SIG-M5 treated with dmso at 0.1 percent for 504 hours (cell line): ENCODE data around the gene DNAJB13.

Experiments
- DNase-seq: peaks from one replicate; lab custom pipeline; 2025; ENCODE audit not compliant: unreplicated experiment; lab: John Stamatoyannopoulos, UW

DNAJB13 gene

DNA sequence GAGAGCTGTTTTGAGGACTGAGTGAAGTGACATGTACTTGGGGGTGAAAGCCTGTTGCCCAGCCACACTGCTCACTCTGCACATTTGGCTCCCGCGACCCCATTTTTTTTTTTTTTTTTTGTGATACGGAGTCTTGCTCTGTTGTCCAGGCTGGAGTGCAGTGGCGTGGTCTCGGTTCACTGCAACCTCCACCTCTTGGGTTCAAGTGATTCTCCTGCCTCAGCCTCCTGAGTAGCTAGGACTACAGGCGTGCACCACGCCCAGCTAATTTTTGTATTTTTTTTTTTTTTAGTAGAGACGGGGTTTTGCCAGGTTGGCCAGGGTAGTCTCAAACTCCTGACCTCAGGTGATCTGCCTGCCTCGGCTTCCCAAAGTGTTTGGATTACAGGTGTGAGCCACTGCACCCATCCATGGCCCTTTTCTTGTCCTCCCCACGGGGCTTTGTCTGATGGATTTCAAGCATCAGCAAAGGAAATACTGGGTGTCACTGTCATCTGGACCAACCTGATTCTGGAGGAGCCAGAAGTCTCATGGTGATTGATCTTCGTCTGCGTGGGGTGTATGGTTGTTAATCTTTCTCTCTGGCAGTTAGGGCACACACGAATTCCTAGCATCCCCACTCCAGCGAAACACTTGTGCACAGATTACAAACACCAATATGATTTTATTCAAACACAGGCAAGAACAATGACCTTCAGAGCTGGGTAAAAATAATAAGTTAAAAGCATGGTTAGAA lies 61.4 kb downstream of the DNAJB13 start:
- no peak for DNase-seq

GRCh38 chr11:74013141-74013540 lies 62.3 kb downstream of the DNAJB13 start:
- no peak for DNase-seq

- no peak for DNase-seq
These were observed 64.1 kb downstream of the DNAJB13 start for GRCh38 chr11:74014880-74015279.

GRCh38 chr11:74015919-74016684 lies 65.3 kb downstream of the DNAJB13 start:
- no peak for DNase-seq

GRCh38 chr11:74017631-74018030 lies 66.8 kb downstream of the DNAJB13 start:
- no peak for DNase-seq

DNA sequence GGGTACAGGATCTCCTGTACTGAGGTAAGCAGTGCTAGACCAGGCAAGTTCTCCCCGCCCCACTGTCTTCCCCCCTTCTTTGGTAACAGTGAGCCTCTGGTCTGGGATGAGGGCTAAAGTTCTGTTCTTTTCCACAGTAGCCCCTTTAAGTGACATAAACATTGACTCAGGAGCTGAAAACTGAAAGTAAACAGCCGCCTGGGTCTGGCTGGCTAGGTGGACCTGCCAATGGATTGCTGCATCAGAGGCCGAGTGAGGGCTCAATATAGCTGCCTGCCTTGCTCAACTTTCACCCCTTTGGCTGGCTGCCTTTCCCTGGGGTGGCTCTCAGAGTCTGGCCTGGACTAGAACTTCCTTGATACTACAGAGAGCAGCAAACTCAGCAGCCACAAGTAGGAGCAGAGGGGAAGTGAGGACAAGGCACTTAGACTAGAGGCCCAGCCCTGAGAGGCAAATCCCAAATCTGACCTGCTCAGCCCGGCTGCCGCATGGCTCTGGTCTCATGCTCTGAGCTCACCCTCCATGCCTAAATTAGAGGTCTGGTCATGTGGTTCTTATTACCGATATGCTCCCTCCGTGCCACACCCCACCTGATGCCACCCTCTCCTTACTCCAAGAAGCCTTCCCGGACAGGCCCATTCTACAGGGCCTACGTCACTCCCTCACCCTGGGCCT lies 67.6 kb downstream of the DNAJB13 start:
- peak; percentile 81 for DNase-seq

GRCh38 chr11:74019104-74019738 lies 68.4 kb downstream of the DNAJB13 start:
- no peak for DNase-seq

GRCh38 chr11:74019860-74020259 lies 69.0 kb downstream of the DNAJB13 start:
- no peak for DNase-seq
